MCF 10A (cell line): ENCODE measurements around the gene PPP2R5C. TPM values are rescaled to one million over a fixed set of nuclear protein-coding genes. Genes with fewer than 3 reads are reported as not detected.

Experiments
- BruUV-seq: library from RNA; stranded (reverse); fragments of 400-500 nt; replicated peaks from 2 replicates; lab custom pipeline; 2021; lab: Mats Ljungman, UMichigan
- CTCF ChIA-PET: fragments of 300-600 bp; sonication (Branson Sonifier 250); formaldehyde crosslinking; extraction: SDS; loops from one replicate; lab custom pipeline; 2021; ENCODE audit warnings: antibody characterized with exemption, inconsistent platforms; lab: Yijun Ruan, JAX
- POLR2A ChIA-PET: fragments of 300-600, 350-650 bp; sonication (Branson Sonifier 250); formaldehyde crosslinking; extraction: SDS; loops from one replicate; lab custom pipeline; 2020; ENCODE audit warnings: antibody characterized with exemption, inconsistent platforms; lab: Yijun Ruan, JAX
- DNase-seq: peaks from one replicate; pipeline ENCODE4 v3.0.0-alpha.2; 2018; ENCODE audit not compliant: unreplicated experiment
- H3K27ac Mint-ChIP-seq: one replicate; pipeline ENCODE4 v1.8.0; 2022; ENCODE audit warnings: mild to moderate bottlenecking, low read depth, mixed read lengths; ENCODE audit not compliant: unreplicated experiment
- H3K27me3 Mint-ChIP-seq: one replicate; pipeline ENCODE4 v1.8.0; 2022; ENCODE audit warnings: mixed read lengths; ENCODE audit not compliant: insufficient read depth, unreplicated experiment
- H3K36me3 Mint-ChIP-seq: one replicate; pipeline ENCODE4 v1.8.0; 2022; ENCODE audit warnings: mild to moderate bottlenecking, moderate library complexity, mixed read lengths; ENCODE audit not compliant: insufficient read depth, unreplicated experiment
- H3K4me1 Mint-ChIP-seq: one replicate; pipeline ENCODE4 v1.8.0; 2022; ENCODE audit warnings: mixed read lengths; ENCODE audit not compliant: insufficient read depth, unreplicated experiment
- H3K4me3 Mint-ChIP-seq: one replicate; pipeline ENCODE4 v1.8.0; 2022; ENCODE audit warnings: mild to moderate bottlenecking, moderate library complexity, mixed read lengths; ENCODE audit not compliant: unreplicated experiment
- H3K9me3 Mint-ChIP-seq: one replicate; pipeline ENCODE4 v1.8.0; 2022; ENCODE audit warnings: mixed read lengths; ENCODE audit not compliant: unreplicated experiment
- CTCF ChIP-seq: fragments of 200-600 bp; IDR thresholded peaks from one replicate; pipeline ENCODE4 v1.8.0; 2022; ENCODE audit warnings: antibody characterized with exemption, mild to moderate bottlenecking; ENCODE audit not compliant: unreplicated experiment
- intact Hi-C: fragments of 100-400 bp; cut with micrococcal nuclease; formaldehyde crosslinking; loops from 2 replicates; pipeline ENCODE4 v1.14.1; 2022
- total RNA-seq: library from RNA; stranded (reverse); gene quantifications from 2 replicates; pipeline ENCODE4 v1.2.3, GENCODE V29; 2022

The PPP2R5C gene
- total RNA-seq, 1 experiment from 2014 or later = 118 TPM

DNA sequence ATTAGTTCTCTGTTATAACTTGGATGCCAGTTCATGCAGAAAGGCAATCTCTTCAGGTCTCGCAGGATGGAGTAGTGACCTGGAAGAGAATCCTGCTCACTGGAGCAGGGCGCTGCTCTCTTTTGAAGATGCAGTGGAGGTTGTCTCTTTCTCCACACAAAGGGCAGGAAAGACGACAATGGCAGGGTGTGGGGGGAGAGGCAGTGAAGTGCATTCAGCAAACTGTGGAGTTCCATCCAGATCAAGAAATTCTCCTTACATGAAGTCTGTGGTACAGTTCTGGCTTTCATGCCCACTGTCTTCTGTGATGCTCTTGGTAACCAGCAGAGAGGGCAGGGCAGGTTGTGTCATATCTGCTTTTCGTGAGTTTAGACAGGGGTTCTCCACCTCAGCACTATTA is 6.6 kb upstream of the PPP2R5C start:
- peaks cover 38% of the 10 kb centered on the region for H3K27me3 Mint-ChIP-seq
- H3K9me3 Mint-ChIP-seq = peaks cover 11% of the 10 kb centered on the region
- no TSS peak for BruUV-seq
- CTCF ChIA-PET = no interaction called here
- peaks cover 4% of the 10 kb centered on the region for H3K4me1 Mint-ChIP-seq
- intact Hi-C loops = no loop called here
- H3K27ac Mint-ChIP-seq = no peak overlapping the region
- no peak for DNase-seq
- H3K36me3 Mint-ChIP-seq = peaks cover 9% of the 10 kb centered on the region
- H3K4me3 Mint-ChIP-seq = no peak overlapping the region
- POLR2A ChIA-PET = no interaction called here
- TF ChIP-seq CTCF = no peak

DNA sequence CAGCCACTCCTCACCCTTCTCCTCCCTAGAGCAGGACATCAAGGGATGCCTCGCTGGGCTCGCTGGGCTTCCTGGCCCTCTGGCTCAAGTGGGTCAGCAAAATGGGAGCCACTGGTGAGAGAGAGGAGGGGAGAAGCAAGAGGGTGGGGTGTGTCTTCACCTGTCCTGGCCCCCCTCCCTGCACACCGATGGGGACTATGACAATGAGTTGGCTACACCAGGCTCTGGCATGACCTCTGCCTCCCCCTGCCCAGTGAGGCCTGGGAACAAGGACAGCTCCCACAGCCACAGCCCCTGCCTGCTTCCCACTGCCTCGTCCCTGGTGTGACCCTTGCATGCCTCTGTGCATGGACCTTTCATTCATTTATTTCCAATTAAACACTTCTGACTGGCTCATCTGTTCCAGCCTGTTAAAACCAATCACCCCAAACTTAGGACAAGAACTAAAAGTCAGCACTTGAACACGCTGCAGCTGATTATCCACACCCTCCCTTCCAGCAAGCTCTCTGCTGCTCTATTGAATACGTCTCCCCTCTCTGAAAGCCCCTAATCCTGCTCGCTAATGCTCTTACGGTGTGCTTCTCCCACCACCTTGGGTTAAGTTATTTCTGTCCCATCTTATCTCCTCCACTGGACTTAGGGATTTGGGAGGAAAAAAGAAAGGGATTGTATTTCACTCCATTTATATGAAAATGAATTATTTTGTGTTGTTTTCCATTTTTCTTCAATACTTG is 5.8 kb upstream of the PPP2R5C start:
- ChIA-PET CTCF (no interaction called here), POLR2A (no interaction called here)
- no peak for DNase-seq
- no peak overlapping the region for H3K4me3 Mint-ChIP-seq
- H3K27ac Mint-ChIP-seq = no peak overlapping the region
- H3K9me3 Mint-ChIP-seq = peaks cover 11% of the 10 kb centered on the region
- H3K27me3 Mint-ChIP-seq = peaks cover 38% of the 10 kb centered on the region
- peaks cover 13% of the 10 kb centered on the region for H3K36me3 Mint-ChIP-seq
- no TSS peak for BruUV-seq
- no peak for TF ChIP-seq CTCF
- peaks cover 6% of the 10 kb centered on the region for H3K4me1 Mint-ChIP-seq
- intact Hi-C loops = no loop called here

DNA sequence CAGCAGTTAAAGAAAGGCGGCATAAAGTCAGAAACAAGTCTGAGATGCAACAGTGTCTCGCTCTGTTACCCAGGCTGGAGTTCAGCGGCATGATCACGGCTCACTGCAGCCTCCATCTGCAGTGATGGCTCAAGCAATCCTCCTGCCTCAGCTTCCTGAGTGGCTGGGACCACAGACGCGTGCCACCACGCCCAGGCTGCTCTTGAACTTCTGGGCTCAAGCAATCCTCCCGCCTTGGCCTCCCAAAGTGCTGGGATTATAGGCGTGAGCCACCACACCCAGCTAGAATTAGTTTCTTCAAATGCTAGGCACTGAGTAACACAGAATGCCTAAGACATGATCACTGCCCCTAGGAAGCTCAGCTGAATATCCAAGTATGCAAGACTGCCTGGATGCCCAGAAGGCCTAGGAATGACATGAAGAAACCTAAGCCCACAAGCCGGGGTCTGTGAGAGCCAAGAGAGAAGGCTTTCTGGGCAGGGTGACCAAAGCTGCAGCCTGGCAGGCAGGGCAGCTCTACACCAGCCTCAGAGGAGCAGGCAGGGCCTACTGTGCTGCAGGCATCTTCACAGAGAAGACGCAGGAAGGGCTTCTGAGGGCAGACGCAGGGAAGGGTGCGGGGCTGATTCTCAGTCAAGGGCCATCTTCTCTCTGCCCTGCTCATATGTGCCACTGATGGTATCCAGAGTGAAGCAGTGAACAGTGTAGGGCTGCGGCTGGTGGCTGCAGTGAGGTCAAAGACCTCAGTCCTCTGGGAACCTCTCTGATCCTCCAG is 4.3 kb upstream of the PPP2R5C start:
- no peak for TF ChIP-seq CTCF
- Mint-ChIP-seq H3K9me3 (peaks cover 11% of the 10 kb centered on the region), H3K27me3 (peaks cover 27% of the 10 kb centered on the region), H3K27ac (no peak overlapping the region), H3K4me1 (peaks cover 6% of the 10 kb centered on the region), H3K4me3 (no peak overlapping the region), H3K36me3 (peaks cover 13% of the 10 kb centered on the region)
- POLR2A ChIA-PET = no interaction called here
- intact Hi-C loops = no loop called here
- DNase-seq = no peak
- CTCF ChIA-PET = no interaction called here
- no TSS peak for BruUV-seq

GRCh38 chr14:101757839-101758211 is 3.7 kb upstream of the PPP2R5C start:
- TF ChIP-seq CTCF = no peak
- H3K27ac Mint-ChIP-seq = no peak overlapping the region
- intact Hi-C loops = no loop called here
- BruUV-seq = no TSS peak
- H3K27me3 Mint-ChIP-seq = peaks cover 21% of the 10 kb centered on the region
- POLR2A ChIA-PET = no interaction called here
- H3K4me3 Mint-ChIP-seq = no peak overlapping the region
- no peak for DNase-seq
- CTCF ChIA-PET = no interaction called here
- H3K4me1 Mint-ChIP-seq = peaks cover 10% of the 10 kb centered on the region
- peaks cover 13% of the 10 kb centered on the region for H3K36me3 Mint-ChIP-seq
- peaks cover 11% of the 10 kb centered on the region for H3K9me3 Mint-ChIP-seq
